H9 (cell line): Measurements from ENCODE around the gene PARD3. TPM values are rescaled to one million over a fixed set of nuclear protein-coding genes. Genes with fewer than 3 reads are reported as not detected.
A peak's percentile ranks its signal among the peaks of the same experiment; 100 is the strongest.

Experiments used
- DNase-seq: peaks from one replicate; pipeline ENCODE4 v3.0.0-alpha.2; 2017
- H2AFZ ChIP-seq: one replicate; pipeline ENCODE4 v1.6.1; 2013; ENCODE audit warnings: mild to moderate bottlenecking, low read length, control low read depth, moderate library complexity
- H2AK5ac ChIP-seq: 2 replicates; pipeline ENCODE4 v1.6.1; 2013; ENCODE audit warnings: low read length, control low read depth, mixed read lengths; ENCODE audit not compliant: insufficient read length
- H2BK120ac ChIP-seq: one replicate; pipeline ENCODE4 v1.6.1; 2013; ENCODE audit warnings: low read depth, mild to moderate bottlenecking, low read length, control low read depth, inconsistent platforms; ENCODE audit not compliant: poor library complexity, severe bottlenecking
- H2BK12ac ChIP-seq: 2 replicates; pipeline ENCODE4 v1.6.1; 2013; ENCODE audit warnings: low read length, control low read depth, mixed read lengths, low read depth; ENCODE audit not compliant: insufficient read length
- H2BK15ac ChIP-seq: 2 replicates; pipeline ENCODE4 v1.6.1; 2013; ENCODE audit warnings: low read depth, low read length, control low read depth
- H2BK20ac ChIP-seq: one replicate; pipeline ENCODE4 v1.6.1; 2013; ENCODE audit warnings: low read depth, mild to moderate bottlenecking, low read length, control low read depth, inconsistent platforms; ENCODE audit not compliant: poor library complexity, severe bottlenecking
- H2BK5ac ChIP-seq: 2 replicates; pipeline ENCODE4 v1.6.1; 2013; ENCODE audit warnings: low read length, control low read depth, mixed read lengths; ENCODE audit not compliant: insufficient read length
- H3K14ac ChIP-seq: 2 replicates; pipeline ENCODE4 v1.6.1; 2013; ENCODE audit warnings: low read length, control low read depth; ENCODE audit not compliant: insufficient read depth
- H3K18ac ChIP-seq: 2 replicates; pipeline ENCODE4 v1.6.1; 2013; ENCODE audit warnings: low read depth, mild to moderate bottlenecking, mixed read lengths, low read length, control low read depth; ENCODE audit not compliant: insufficient read length
- H3K23ac ChIP-seq: 2 replicates; pipeline ENCODE4 v1.6.1; 2013; ENCODE audit warnings: low read length, control low read depth, mixed read lengths, low read depth; ENCODE audit not compliant: insufficient read length
- H3K23me2 ChIP-seq: 2 replicates; pipeline ENCODE4 v1.6.1; 2013; ENCODE audit warnings: low read depth, mild to moderate bottlenecking, mixed read lengths, low read length, control low read depth; ENCODE audit not compliant: insufficient read length, poor library complexity, severe bottlenecking
- H3K27ac ChIP-seq: 2 replicates; pipeline ENCODE4 v1.5.1; 2013; ENCODE audit warnings: low read length, control low read depth, mixed read lengths, low read depth; ENCODE audit not compliant: insufficient read length
- H3K27me3 ChIP-seq: 2 replicates; pipeline ENCODE4 v1.6.1; 2013; ENCODE audit warnings: low read length, control low read depth, inconsistent platforms; ENCODE audit not compliant: insufficient read depth
- H3K4ac ChIP-seq: 2 replicates; pipeline ENCODE4 v1.6.1; 2013; ENCODE audit warnings: low read depth, mild to moderate bottlenecking, control low read depth, inconsistent platforms, low read length, moderate library complexity
- H3K4me1 ChIP-seq: 2 replicates; pipeline ENCODE4 v1.6.1; 2013; ENCODE audit warnings: low read length, control low read depth, inconsistent platforms; ENCODE audit not compliant: insufficient read depth
- H3K4me2 ChIP-seq: 2 replicates; pipeline ENCODE4 v1.6.1; 2013; ENCODE audit warnings: low read length, control low read depth, mixed read lengths; ENCODE audit not compliant: insufficient read length, insufficient read depth
- H3K56ac ChIP-seq: 2 replicates; pipeline ENCODE4 v1.6.1; 2013; ENCODE audit warnings: low read depth, mild to moderate bottlenecking, mixed read lengths, low read length, control low read depth; ENCODE audit not compliant: insufficient read length
- H3K79me1 ChIP-seq: 2 replicates; pipeline ENCODE4 v1.6.1; 2013; ENCODE audit warnings: low read depth, mild to moderate bottlenecking, moderate library complexity, low read length, control low read depth, inconsistent platforms; ENCODE audit not compliant: insufficient read depth, poor library complexity, severe bottlenecking
- H3K79me2 ChIP-seq: 2 replicates; pipeline ENCODE4 v1.6.1; 2013; ENCODE audit warnings: low read length, control low read depth, inconsistent platforms; ENCODE audit not compliant: insufficient read depth
- H3K9ac ChIP-seq: 2 replicates; pipeline ENCODE4 v1.6.1; 2013; ENCODE audit warnings: low read length, control low read depth, mixed read lengths; ENCODE audit not compliant: insufficient read length; ENCODE audit errors: extremely low read depth
- H3K9me3 ChIP-seq: one replicate; pipeline ENCODE4 v1.6.1; 2013; ENCODE audit warnings: low read depth, low read length, inconsistent platforms; ENCODE audit not compliant: control insufficient read depth
- H3T11ph ChIP-seq: one replicate; pipeline ENCODE4 v1.6.1; 2013; ENCODE audit warnings: mild to moderate bottlenecking, low read length, control low read depth, inconsistent platforms
- H4K20me1 ChIP-seq: one replicate; pipeline ENCODE4 v1.6.1; 2013; ENCODE audit not compliant: control insufficient read depth, insufficient read length, insufficient read depth
- H4K5ac ChIP-seq: 2 replicates; pipeline ENCODE4 v1.6.1; 2013; ENCODE audit warnings: low read depth, mild to moderate bottlenecking, mixed read lengths, low read length, control low read depth; ENCODE audit not compliant: insufficient read length
- H4K8ac ChIP-seq: replicated peaks from 2 replicates; pipeline ENCODE4 v1.6.1; 2013; ENCODE audit warnings: low read length, control low read depth, mixed read lengths, low read depth; ENCODE audit not compliant: insufficient read length
- H4K91ac ChIP-seq: 2 replicates; pipeline ENCODE4 v1.6.1; 2013; ENCODE audit warnings: low read depth, mild to moderate bottlenecking, moderate library complexity, mixed read lengths, low read length, control low read depth; ENCODE audit not compliant: insufficient read length
- H3K27ac Mint-ChIP-seq, 3 experiments: 2 replicates in 2 of 3; 3 replicates in 1 of 3; pipeline ENCODE4 v1.8.0; 2020 to 2021; ENCODE audit warnings: mixed read lengths in 3 of 3, mild to moderate bottlenecking in 1 of 3, moderate library complexity in 1 of 3
- H3K27me3 Mint-ChIP-seq: 2 replicates; pipeline ENCODE4 v1.8.0; 2021; ENCODE audit warnings: low read depth, mild to moderate bottlenecking, moderate library complexity, mixed read lengths
- H3K36me3 Mint-ChIP-seq, 3 experiments: 2 replicates in 2 of 3; 3 replicates in 1 of 3; pipeline ENCODE4 v1.8.0; 2020 to 2021; ENCODE audit warnings: low read depth in 3 of 3, mixed read lengths in 3 of 3; ENCODE audit not compliant: insufficient read depth in 1 of 3
- H3K4me1 Mint-ChIP-seq, 2 experiments: 2 replicates each; pipeline ENCODE4 v1.8.0; 2020; ENCODE audit warnings: mixed read lengths in 2 of 2
- H3K4me3 Mint-ChIP-seq, 2 experiments: 2 replicates in 1 of 2; 3 replicates in 1 of 2; pipeline ENCODE4 v1.8.0; 2020 to 2021; ENCODE audit warnings: mild to moderate bottlenecking in 2 of 2, mixed read lengths in 2 of 2, moderate library complexity in 1 of 2
- H3K9me3 Mint-ChIP-seq, 2 experiments: 2 replicates in 1 of 2; 3 replicates in 1 of 2; pipeline ENCODE4 v1.8.0; 2020; ENCODE audit warnings: mild to moderate bottlenecking in 2 of 2, mixed read lengths in 2 of 2, moderate library complexity in 1 of 2
- CTCF ChIP-seq: fragments of 200-600 bp; sonication (generic); conservative IDR thresholded peaks from 3 replicates; pipeline ENCODE4 v1.8.0; 2021; ENCODE audit warnings: antibody characterized with exemption, mild to moderate bottlenecking
- WGBS: extraction: QIAGEN DNeasy Blood & Tissue Kit; methylation state at CpG from one replicate; pipeline ENCODE4 v1.1.7; 2013; ENCODE audit warnings: missing lambda C conversion rate, low lambda C conversion rate, mixed read lengths; ENCODE audit not compliant: insufficient read length; ENCODE audit errors: extremely low coverage; 5-methylcytosine and 5-hydroxymethylcytosine counted together
- total RNA-seq: library from RNA; stranded (reverse); gene quantifications from 2 replicates; pipeline ENCODE4 v1.2.1, GENCODE V29; 2021

Gene PARD3
- total RNA-seq, 1 experiment from 2014 or later, result 44.7 TPM

GRCh38 chr10:34618611-34619010, 196.5 kb downstream of the PARD3 start:
- no peaks in the 10 kb centered on the region for H3K27me3 Mint-ChIP-seq
- Histone ChIP-seq H3K4ac (no peak overlapping the region), H3K27me3 (no peaks in the 10 kb centered on the region), H4K20me1 (no peaks in the 10 kb centered on the region), H2BK5ac (no peak overlapping the region), H2BK20ac (no peak overlapping the region), H2AFZ (no peak overlapping the region), H3K9ac (no peak overlapping the region), H2AK5ac (no peak overlapping the region), H3K23ac (no peak overlapping the region), H2BK12ac (no peak overlapping the region), H3K4me1 (peaks cover 7% of the 10 kb centered on the region; the same call in 1 of the 2 replicates), H3T11ph (no peak overlapping the region), H3K9me3 (no peaks in the 10 kb centered on the region), H3K79me1 (no peaks in the 10 kb centered on the region), H3K23me2 (no peaks in the 10 kb centered on the region), H3K14ac (no peak overlapping the region; the same call in 1 of the 2 replicates), H3K56ac (no peak overlapping the region), H4K5ac (no peak overlapping the region), H4K8ac (no peak overlapping the region), H3K79me2 (peaks cover 3% of the 10 kb centered on the region; the same call in 1 of the 2 replicates), H3K4me2 (no peak overlapping the region), H2BK120ac (no peak overlapping the region), H3K27ac (no peak overlapping the region), H4K91ac (no peak overlapping the region), H2BK15ac (no peak overlapping the region), H3K18ac (no peak overlapping the region)
- no peak for DNase-seq
- H3K9me3 Mint-ChIP-seq, result no peaks in the 10 kb centered on the region
- no peak overlapping the region for H3K4me3 Mint-ChIP-seq
- no CpG with 5 or more reads among the region's 2 CpGs for WGBS
- no peak for TF ChIP-seq CTCF
- H3K36me3 Mint-ChIP-seq, result no peaks in the 10 kb centered on the region
- peak overlapping the region in 2 of 3 experiments; percentile 2 to 30; a peak in 2 of 7 replicates for H3K27ac Mint-ChIP-seq
- H3K4me1 Mint-ChIP-seq, result peaks cover 40 to 44% of the 10 kb centered on the region in 2 experiments
